Erythroblast (primary cell): Measurements from ENCODE around the gene MCM7.

ENCODE experiments used
- GATA1 ChIP-seq: IDR thresholded peaks from 2 replicates; pipeline ENCODE4 v1.6.1; 2011; ENCODE audit warnings: low read depth, mild to moderate bottlenecking, control low read depth, low read length, moderate library complexity
- POLR2A ChIP-seq: IDR thresholded peaks from 2 replicates; pipeline ENCODE4 v1.6.1; 2011; ENCODE audit warnings: mild to moderate bottlenecking, low read length

- TF ChIP-seq POLR2A (no peak), GATA1 (no peak)
Observed at GRCh38 chr7:100124301-100125230, 23.4 kb upstream of the MCM7 start.
